Measurements from ENCODE around the gene SPDL1. TPM values are rescaled to one million over a fixed set of nuclear protein-coding genes. Genes with fewer than 3 reads are reported as not detected.

SPDL1 gene
- total and polyA plus RNA-seq, 7 experiments from 2014 or later: 6.6 to 27.2 (median 11.1) TPM

Other genes starting within 250 kb of the SPDL1 start
- gene DOCK2, start 53.5 kb downstream of the SPDL1 start, total RNA-seq: 100 to 1,000 TPM; 182 to 345 (median 235) TPM
- gene DOCK2, start 53.5 kb downstream of the SPDL1 start, polyA plus RNA-seq: 100 to 1,000 TPM in 1 of 2 donors, 10 to 100 TPM in 1; 63.7 to 109 TPM